Kidney (tissue), 14 donors: ENCODE data around the gene RBM14. TPM values are rescaled to one million over a fixed set of nuclear protein-coding genes. Genes with fewer than 3 reads are reported as not detected.

Experiments
- DNase-seq, 5 donors: peaks; one replicate each; pipeline ENCODE4 v3.0.0-alpha.2; 2013 to 2020
- FAIRE-seq: peaks from 2 replicates; lab custom pipeline; 2012; peaks lifted over from hg19 to GRCh38; lab: Jason Lieb, UNC
- H3K27ac ChIP-seq, 2 donors: one replicate each; pipeline ENCODE4 v1.7.0; 2013; ENCODE audit warnings: low read depth in 2 of 2, low read length in 2 of 2, inconsistent platforms in 1 of 2
- H3K27me3 ChIP-seq: one replicate; pipeline ENCODE4 v1.7.1; 2013; ENCODE audit warnings: low read length, inconsistent platforms; ENCODE audit not compliant: control insufficient read depth, insufficient read depth
- H3K36me3 ChIP-seq, 3 donors: one replicate each; pipeline versions ENCODE4 v1.7.0 to v1.7.1; 2013; ENCODE audit warnings: low read length in 3 of 3, control low read depth in 1 of 3, inconsistent platforms in 1 of 3; ENCODE audit not compliant: insufficient read depth in 3 of 3, control insufficient read depth in 2 of 3
- H3K4me1 ChIP-seq, 3 donors: one replicate each; pipeline versions ENCODE4 v1.7.0 to v1.7.1; 2013; ENCODE audit warnings: low read length in 3 of 3, inconsistent platforms in 1 of 3, low read depth in 1 of 3; ENCODE audit not compliant: control insufficient read depth in 2 of 3, insufficient read depth in 2 of 3
- H3K4me3 ChIP-seq, 3 donors: one replicate each; pipeline versions ENCODE4 v1.7.0 to v1.8.1; 2013; ENCODE audit warnings: low read length in 3 of 3, control low read depth in 1 of 3, inconsistent platforms in 1 of 3
- H3K9ac ChIP-seq, 3 donors: one replicate each; pipeline versions ENCODE4 v1.7.0 to v1.7.1; 2013; ENCODE audit warnings: low read length in 3 of 3, control low read depth in 1 of 3, inconsistent platforms in 1 of 3
- H3K9me3 ChIP-seq, 3 donors: one replicate each; pipeline versions ENCODE4 v1.7.0 to v1.7.1; 2013; ENCODE audit warnings: low read length in 3 of 3, control low read depth in 1 of 3, inconsistent platforms in 1 of 3; ENCODE audit not compliant: control insufficient read depth in 2 of 3, insufficient read depth in 1 of 3
- CTCF ChIP-seq: IDR thresholded peaks from 3 replicates; pipeline ENCODE4 v1.5.1; 2012; ENCODE audit warnings: mild to moderate bottlenecking, moderate library complexity, borderline replicate concordance; ENCODE audit not compliant: insufficient read depth; ENCODE audit errors: extremely low read depth
- intact Hi-C: fragments of 100-400 bp; cut with DNase I; formaldehyde crosslinking; loops from one replicate; pipeline ENCODE4 v1.11.1; 2022
- polyA plus RNA-seq: library from polyadenylated mRNA; stranded (reverse); fragments of 350-450 nt; fragmentation: Illumina TruSeq; extraction: RNeasy Lipid Tissue Mini Kit (QIAGEN cat#74804); gene quantifications from one replicate; pipeline ENCODE4 v1.2.3, GENCODE V29; 2014; ENCODE audit warnings: low read depth, low replicate concordance; ENCODE audit not compliant: insufficient read depth
- total RNA-seq: library from RNA; stranded (reverse); fragmentation: NEBNext Ultra II Directional; extraction: Animal tissue kit (Norgen Biotek cat#: 25700); gene quantifications from one replicate; pipeline ENCODE4 v1.2.1, GENCODE V29; 2021
- donor health status: control.
- donor health status: control.
- donor health status: control.
- donor health status: control.
- donor health status: control.
- donor health status: DM: yes; HTN: yes; CAD: no.
- donor health status: Normal renal cell carcinoma (clear cell type).

Gene RBM14
- total and polyA plus RNA-seq, 2 donors from 2014 or later: 35.9 to 80.6 TPM

DNA sequence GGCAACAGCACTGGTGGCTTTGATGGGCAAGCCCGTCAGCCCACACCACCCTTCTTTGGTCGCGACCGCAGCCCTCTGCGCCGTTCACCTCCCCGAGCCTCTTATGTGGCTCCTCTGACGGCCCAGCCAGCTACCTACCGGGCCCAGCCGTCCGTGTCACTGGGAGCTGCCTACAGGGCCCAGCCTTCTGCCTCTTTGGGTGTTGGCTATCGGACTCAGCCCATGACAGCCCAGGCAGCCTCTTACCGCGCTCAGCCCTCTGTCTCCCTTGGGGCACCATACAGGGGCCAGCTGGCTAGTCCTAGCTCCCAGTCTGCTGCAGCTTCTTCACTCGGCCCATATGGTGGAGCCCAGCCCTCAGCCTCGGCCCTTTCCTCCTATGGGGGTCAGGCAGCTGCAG, 8.0 kb downstream of the RBM14 start:
- no peak for TF ChIP-seq CTCF
- peaks cover 0 to 15% (median 0%) of the 10 kb centered on the region in 3 donors for H3K4me1 ChIP-seq

GRCh38 chr11:66625041-66625751, 8.8 kb downstream of the RBM14 start:
- H3K4me3 ChIP-seq: no peak overlapping the region
- H3K27me3 ChIP-seq: no peaks in the 10 kb centered on the region
- intact Hi-C loops: no loop called here
- peaks cover 9 to 67% (median 39%) of the 10 kb centered on the region in 3 donors for H3K36me3 ChIP-seq
- DNase-seq: no peak
- H3K9ac ChIP-seq: no peak overlapping the region
- FAIRE-seq: no peak
- no peaks in the 10 kb centered on the region for H3K9me3 ChIP-seq
- no peak overlapping the region for H3K27ac ChIP-seq
- no peak for TF ChIP-seq CTCF
- H3K4me1 ChIP-seq: peaks cover 0 to 12% (median 0%) of the 10 kb centered on the region in 3 donors

More for the DNA sequence above, 8.0 kb downstream of the RBM14 start:
- H3K27ac ChIP-seq: no peak overlapping the region
- intact Hi-C loops: no loop called here
- H3K27me3 ChIP-seq: no peaks in the 10 kb centered on the region
- H3K36me3 ChIP-seq: peaks cover 9 to 59% (median 39%) of the 10 kb centered on the region in 3 donors
- H3K9me3 ChIP-seq: no peaks in the 10 kb centered on the region
- DNase-seq: no peak
- FAIRE-seq: no peak
- no peak overlapping the region for H3K4me3 ChIP-seq
- no peak overlapping the region for H3K9ac ChIP-seq

DNA sequence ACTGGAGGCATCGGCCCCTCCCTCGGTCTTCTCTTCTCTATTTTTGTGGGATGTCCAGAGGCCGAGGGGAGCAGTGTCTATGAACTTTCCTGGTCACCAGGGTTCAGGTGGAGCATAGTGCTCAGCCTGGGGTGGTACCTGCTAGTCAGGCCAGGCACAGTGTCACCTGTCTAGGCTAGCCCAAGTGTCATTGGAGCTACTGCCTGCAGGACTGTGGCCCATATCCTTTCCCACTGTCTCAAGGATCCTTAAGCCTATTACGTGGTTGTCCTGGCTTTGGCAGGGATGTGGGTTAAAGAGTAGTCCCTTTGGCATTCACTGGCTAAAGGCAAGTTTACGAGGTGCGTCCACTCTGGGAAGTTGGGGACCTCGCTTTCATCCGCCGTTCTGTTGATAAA, 9.3 kb downstream of the RBM14 start:
- TF ChIP-seq CTCF: no peak
- intact Hi-C loops: no loop called here
- H3K36me3 ChIP-seq: peaks cover 9 to 69% (median 39%) of the 10 kb centered on the region in 3 donors

More for the DNA sequence above, 9.3 kb downstream of the RBM14 start:
- FAIRE-seq (no peak), DNase-seq (no peak)
- Histone ChIP-seq H3K9me3 (no peaks in the 10 kb centered on the region), H3K4me1 (peaks cover 0 to 12% (median 0%) of the 10 kb centered on the region in 3 donors), H3K4me3 (no peak overlapping the region), H3K27me3 (no peaks in the 10 kb centered on the region), H3K27ac (no peak overlapping the region), H3K9ac (no peak overlapping the region)
